Measurements from ENCODE around the gene GRID2.

DNA sequence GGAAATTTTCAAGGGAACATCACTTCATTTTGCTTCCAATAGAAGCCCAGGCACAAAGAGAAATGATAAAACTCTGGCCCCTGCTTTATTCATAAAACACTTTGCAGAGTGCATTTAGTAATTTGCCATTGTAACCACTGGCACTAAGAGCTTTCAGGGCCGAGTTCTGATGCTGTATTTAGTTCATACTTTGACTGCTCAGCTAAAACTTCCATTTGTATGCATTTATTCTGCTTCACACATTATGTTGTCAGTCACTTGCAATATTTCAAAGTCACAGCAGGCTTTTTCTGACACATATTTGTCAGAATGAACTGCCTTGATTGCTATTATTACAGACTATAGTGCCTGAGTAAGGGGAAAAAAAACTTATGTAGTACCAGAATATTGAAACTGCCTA is 1350.4 kb downstream of the GRID2 start:
- TF ChIP-seq, protein P1, sequence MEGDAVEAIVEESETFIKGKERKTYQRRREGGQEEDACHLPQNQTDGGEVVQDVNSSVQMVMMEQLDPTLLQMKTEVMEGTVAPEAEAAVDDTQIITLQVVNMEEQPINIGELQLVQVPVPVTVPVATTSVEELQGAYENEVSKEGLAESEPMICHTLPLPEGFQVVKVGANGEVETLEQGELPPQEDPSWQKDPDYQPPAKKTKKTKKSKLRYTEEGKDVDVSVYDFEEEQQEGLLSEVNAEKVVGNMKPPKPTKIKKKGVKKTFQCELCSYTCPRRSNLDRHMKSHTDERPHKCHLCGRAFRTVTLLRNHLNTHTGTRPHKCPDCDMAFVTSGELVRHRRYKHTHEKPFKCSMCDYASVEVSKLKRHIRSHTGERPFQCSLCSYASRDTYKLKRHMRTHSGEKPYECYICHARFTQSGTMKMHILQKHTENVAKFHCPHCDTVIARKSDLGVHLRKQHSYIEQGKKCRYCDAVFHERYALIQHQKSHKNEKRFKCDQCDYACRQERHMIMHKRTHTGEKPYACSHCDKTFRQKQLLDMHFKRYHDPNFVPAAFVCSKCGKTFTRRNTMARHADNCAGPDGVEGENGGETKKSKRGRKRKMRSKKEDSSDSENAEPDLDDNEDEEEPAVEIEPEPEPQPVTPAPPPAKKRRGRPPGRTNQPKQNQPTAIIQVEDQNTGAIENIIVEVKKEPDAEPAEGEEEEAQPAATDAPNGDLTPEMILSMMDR (IDR thresholded peaks at IDR 0.05 in 2 of 3, conservative IDR thresholded peaks at IDR 0.05 in 1 of 3; ENCODE audit: control insufficient read depth in 2 of 3, extremely low read depth in 1 of 3, insufficient read depth in 1 of 3, low read depth in 3 of 3, low read length in 3 of 3) = no peak
- TF ChIP-seq, protein P2, sequence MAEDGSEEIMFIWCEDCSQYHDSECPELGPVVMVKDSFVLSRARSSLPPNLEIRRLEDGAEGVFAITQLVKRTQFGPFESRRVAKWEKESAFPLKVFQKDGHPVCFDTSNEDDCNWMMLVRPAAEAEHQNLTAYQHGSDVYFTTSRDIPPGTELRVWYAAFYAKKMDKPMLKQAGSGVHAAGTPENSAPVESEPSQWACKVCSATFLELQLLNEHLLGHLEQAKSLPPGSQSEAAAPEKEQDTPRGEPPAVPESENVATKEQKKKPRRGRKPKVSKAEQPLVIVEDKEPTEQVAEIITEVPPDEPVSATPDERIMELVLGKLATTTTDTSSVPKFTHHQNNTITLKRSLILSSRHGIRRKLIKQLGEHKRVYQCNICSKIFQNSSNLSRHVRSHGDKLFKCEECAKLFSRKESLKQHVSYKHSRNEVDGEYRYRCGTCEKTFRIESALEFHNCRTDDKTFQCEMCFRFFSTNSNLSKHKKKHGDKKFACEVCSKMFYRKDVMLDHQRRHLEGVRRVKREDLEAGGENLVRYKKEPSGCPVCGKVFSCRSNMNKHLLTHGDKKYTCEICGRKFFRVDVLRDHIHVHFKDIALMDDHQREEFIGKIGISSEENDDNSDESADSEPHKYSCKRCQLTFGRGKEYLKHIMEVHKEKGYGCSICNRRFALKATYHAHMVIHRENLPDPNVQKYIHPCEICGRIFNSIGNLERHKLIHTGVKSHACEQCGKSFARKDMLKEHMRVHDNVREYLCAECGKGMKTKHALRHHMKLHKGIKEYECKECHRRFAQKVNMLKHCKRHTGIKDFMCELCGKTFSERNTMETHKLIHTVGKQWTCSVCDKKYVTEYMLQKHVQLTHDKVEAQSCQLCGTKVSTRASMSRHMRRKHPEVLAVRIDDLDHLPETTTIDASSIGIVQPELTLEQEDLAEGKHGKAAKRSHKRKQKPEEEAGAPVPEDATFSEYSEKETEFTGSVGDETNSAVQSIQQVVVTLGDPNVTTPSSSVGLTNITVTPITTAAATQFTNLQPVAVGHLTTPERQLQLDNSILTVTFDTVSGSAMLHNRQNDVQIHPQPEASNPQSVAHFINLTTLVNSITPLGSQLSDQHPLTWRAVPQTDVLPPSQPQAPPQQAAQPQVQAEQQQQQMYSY (CRISPR knock-in tag; IDR thresholded peaks at IDR 0.05) = no peak
- TF ChIP-seq SIX5 (IDR thresholded peaks at IDR 0.05; ENCODE audit: low read depth, low read length, severe bottlenecking) = no peak

All from GM12878 (cell line).